ENCODE results near the gene C4B. TPM values are rescaled to one million over a fixed set of nuclear protein-coding genes. Genes with fewer than 3 reads are reported as not detected.

C4B gene
- total and polyA plus RNA-seq, 2 experiments from 2014 or later, result 0.57 TPM; not detected in 1

DNA sequence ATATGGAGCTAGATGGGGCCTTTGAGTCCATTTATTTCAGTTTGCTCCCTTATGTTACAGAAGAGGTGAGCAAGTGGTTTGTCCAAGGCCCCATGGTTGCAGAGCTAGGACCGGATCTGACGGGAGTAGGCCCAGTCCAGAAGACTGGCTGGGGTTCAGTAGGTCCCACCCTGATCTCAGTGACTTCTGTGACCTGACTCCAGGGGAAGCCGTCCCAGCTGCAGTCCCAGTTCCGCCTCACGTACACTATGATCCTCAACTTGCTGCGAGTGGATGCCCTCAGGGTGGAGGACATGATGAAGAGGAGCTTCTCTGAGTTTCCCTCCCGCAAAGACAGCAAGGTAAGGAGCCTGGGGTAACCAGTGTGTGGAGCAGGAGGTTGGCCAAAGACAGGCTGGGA is 48.1 kb upstream of the C4B start:
- Mint-ChIP-seq H3K27ac (no peak overlapping the region), H3K27me3 (ENCODE audit: insufficient read depth, low read depth, poor library complexity) (peaks cover 14% of the 10 kb centered on the region), H3K36me3 (ENCODE audit: low read depth) (peaks cover 77% of the 10 kb centered on the region), H3K9me3 (no peaks in the 10 kb centered on the region), H3K4me3 (no peak overlapping the region), H3K4me1 (no peaks in the 10 kb centered on the region)
- DNase-seq (ENCODE audit: low spot score) (no peak), ATAC-seq (no peak)
- no peaks in the 10 kb centered on the region for H3K4me1 ChIP-seq (ENCODE audit: insufficient read depth)
- no peak overlapping the region for H2AFZ ChIP-seq
- H3K4me2 ChIP-seq, result no peak overlapping the region
- TF ChIP-seq, protein P1, sequence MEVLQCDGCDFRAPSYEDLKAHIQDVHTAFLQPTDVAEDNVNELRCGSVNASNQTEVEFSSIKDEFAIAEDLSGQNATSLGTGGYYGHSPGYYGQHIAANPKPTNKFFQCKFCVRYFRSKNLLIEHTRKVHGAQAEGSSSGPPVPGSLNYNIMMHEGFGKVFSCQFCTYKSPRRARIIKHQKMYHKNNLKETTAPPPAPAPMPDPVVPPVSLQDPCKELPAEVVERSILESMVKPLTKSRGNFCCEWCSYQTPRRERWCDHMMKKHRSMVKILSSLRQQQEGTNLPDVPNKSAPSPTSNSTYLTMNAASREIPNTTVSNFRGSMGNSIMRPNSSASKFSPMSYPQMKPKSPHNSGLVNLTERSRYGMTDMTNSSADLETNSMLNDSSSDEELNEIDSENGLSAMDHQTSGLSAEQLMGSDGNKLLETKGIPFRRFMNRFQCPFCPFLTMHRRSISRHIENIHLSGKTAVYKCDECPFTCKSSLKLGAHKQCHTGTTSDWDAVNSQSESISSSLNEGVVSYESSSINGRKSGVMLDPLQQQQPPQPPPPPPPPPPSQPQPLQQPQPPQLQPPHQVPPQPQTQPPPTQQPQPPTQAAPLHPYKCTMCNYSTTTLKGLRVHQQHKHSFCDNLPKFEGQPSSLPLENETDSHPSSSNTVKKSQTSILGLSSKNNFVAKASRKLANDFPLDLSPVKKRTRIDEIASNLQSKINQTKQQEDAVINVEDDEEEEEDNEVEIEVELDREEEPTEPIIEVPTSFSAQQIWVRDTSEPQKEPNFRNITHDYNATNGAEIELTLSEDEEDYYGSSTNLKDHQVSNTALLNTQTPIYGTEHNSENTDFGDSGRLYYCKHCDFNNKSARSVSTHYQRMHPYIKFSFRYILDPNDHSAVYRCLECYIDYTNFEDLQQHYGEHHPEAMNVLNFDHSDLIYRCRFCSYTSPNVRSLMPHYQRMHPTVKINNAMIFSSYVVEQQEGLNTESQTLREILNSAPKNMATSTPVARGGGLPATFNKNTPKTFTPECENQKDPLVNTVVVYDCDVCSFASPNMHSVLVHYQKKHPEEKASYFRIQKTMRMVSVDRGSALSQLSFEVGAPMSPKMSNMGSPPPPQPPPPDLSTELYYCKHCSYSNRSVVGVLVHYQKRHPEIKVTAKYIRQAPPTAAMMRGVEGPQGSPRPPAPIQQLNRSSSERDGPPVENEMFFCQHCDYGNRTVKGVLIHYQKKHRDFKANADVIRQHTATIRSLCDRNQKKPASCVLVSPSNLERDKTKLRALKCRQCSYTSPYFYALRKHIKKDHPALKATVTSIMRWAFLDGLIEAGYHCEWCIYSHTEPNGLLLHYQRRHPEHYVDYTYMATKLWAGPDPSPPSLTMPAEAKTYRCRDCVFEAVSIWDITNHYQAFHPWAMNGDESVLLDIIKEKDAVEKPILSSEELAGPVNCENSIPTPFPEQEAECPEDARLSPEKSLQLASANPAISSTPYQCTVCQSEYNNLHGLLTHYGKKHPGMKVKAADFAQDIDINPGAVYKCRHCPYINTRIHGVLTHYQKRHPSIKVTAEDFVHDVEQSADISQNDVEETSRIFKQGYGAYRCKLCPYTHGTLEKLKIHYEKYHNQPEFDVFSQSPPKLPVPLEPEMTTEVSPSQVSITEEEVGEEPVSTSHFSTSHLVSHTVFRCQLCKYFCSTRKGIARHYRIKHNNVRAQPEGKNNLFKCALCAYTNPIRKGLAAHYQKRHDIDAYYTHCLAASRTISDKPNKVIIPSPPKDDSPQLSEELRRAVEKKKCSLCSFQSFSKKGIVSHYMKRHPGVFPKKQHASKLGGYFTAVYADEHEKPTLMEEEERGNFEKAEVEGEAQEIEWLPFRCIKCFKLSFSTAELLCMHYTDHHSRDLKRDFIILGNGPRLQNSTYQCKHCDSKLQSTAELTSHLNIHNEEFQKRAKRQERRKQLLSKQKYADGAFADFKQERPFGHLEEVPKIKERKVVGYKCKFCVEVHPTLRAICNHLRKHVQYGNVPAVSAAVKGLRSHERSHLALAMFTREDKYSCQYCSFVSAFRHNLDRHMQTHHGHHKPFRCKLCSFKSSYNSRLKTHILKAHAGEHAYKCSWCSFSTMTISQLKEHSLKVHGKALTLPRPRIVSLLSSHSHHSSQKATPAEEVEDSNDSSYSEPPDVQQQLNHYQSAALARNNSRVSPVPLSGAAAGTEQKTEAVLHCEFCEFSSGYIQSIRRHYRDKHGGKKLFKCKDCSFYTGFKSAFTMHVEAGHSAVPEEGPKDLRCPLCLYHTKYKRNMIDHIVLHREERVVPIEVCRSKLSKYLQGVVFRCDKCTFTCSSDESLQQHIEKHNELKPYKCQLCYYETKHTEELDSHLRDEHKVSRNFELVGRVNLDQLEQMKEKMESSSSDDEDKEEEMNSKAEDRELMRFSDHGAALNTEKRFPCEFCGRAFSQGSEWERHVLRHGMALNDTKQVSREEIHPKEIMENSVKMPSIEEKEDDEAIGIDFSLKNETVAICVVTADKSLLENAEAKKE (CRISPR knock-in tag; IDR thresholded peaks at IDR 0.05), result no peak
- TF ChIP-seq, protein P2, sequence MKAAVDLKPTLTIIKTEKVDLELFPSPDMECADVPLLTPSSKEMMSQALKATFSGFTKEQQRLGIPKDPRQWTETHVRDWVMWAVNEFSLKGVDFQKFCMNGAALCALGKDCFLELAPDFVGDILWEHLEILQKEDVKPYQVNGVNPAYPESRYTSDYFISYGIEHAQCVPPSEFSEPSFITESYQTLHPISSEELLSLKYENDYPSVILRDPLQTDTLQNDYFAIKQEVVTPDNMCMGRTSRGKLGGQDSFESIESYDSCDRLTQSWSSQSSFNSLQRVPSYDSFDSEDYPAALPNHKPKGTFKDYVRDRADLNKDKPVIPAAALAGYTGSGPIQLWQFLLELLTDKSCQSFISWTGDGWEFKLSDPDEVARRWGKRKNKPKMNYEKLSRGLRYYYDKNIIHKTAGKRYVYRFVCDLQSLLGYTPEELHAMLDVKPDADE (IDR thresholded peaks at IDR 0.05), result no peak
- TF ChIP-seq EZH2 (IDR thresholded peaks at IDR 0.05; ENCODE audit: low read depth, unreplicated experiment) (no peak), JUNB (IDR thresholded peaks at IDR 0.05; ENCODE audit: unreplicated experiment) (no peak), ZNF114 (CRISPR knock-in tag; IDR thresholded peaks at IDR 0.05) (no peak), ZNF331 (CRISPR knock-in tag; IDR thresholded peaks at IDR 0.05; ENCODE audit: low read depth) (no peak), CREB1 (CRISPR knock-in tag; IDR thresholded peaks at IDR 0.05; ENCODE audit: low read depth) (no peak), POLR2AphosphoS5 (IDR thresholded peaks at IDR 0.05; ENCODE audit: low read depth) (no peak)
- TF ChIP-seq, protein P3, sequence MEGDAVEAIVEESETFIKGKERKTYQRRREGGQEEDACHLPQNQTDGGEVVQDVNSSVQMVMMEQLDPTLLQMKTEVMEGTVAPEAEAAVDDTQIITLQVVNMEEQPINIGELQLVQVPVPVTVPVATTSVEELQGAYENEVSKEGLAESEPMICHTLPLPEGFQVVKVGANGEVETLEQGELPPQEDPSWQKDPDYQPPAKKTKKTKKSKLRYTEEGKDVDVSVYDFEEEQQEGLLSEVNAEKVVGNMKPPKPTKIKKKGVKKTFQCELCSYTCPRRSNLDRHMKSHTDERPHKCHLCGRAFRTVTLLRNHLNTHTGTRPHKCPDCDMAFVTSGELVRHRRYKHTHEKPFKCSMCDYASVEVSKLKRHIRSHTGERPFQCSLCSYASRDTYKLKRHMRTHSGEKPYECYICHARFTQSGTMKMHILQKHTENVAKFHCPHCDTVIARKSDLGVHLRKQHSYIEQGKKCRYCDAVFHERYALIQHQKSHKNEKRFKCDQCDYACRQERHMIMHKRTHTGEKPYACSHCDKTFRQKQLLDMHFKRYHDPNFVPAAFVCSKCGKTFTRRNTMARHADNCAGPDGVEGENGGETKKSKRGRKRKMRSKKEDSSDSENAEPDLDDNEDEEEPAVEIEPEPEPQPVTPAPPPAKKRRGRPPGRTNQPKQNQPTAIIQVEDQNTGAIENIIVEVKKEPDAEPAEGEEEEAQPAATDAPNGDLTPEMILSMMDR (conservative IDR thresholded peaks at IDR 0.05; ENCODE audit: low read depth in 2 of 2), result no peak
- no peaks in the 10 kb centered on the region for H3K27me3 ChIP-seq (ENCODE audit: insufficient read depth)
- H3F3A ChIP-seq (replicated peaks; ENCODE audit: low read depth), result no peaks in the 10 kb centered on the region
- H3K27ac ChIP-seq (ENCODE audit: low read depth), result no peak overlapping the region
- no peaks in the 10 kb centered on the region for H3K9me2 ChIP-seq (ENCODE audit: insufficient read depth)
- peaks cover 14% of the 10 kb centered on the region for H3K36me3 ChIP-seq (ENCODE audit: insufficient read depth)
- H3K79me2 ChIP-seq (replicated peaks; ENCODE audit: insufficient read depth), result peaks cover 5% of the 10 kb centered on the region; the same call in 1 of the 2 replicates
- H4K20me1 ChIP-seq (replicated peaks; ENCODE audit: insufficient read depth), result no peaks in the 10 kb centered on the region; the same call in 1 of the 2 replicates
- no peak overlapping the region for H3K4me3 ChIP-seq

Data from GM23338 (cell line).